Sigmoid colon (tissue), 7 donors: ENCODE results near the gene ZFP36L2. TPM values are rescaled to one million over a fixed set of nuclear protein-coding genes. Genes with fewer than 3 reads are reported as not detected.

Experiments
- DNase-seq: peaks from one replicate; pipeline ENCODE4 v3.0.0-alpha.2; 2019
- H3K27ac ChIP-seq, 4 donors: fragments of 200-600 bp; sonication (generic); one replicate each; pipeline ENCODE4 v1.5.1; 2016 to 2019; ENCODE audit warnings: mild to moderate bottlenecking in 1 of 4
- H3K27me3 ChIP-seq, 3 donors: fragments of 200-600 bp; sonication (generic); one replicate each; pipeline ENCODE4 v1.5.1; 2019; ENCODE audit warnings: mild to moderate bottlenecking in 1 of 3
- H3K36me3 ChIP-seq, 4 donors: fragments of 200-600 bp; sonication (generic); one replicate each; pipeline ENCODE4 v1.5.1; 2016 to 2019
- H3K4me1 ChIP-seq, 4 donors: fragments of 200-600 bp; sonication (generic); one replicate each; pipeline ENCODE4 v1.5.1; 2017 to 2019
- H3K4me3 ChIP-seq, 4 donors: fragments of 200-600 bp; sonication (generic); one replicate each; pipeline ENCODE4 v1.5.1; 2017 to 2019; ENCODE audit warnings: mild to moderate bottlenecking in 2 of 4, moderate library complexity in 1 of 4
- H3K9me3 ChIP-seq, 4 donors: fragments of 200-600 bp in 3 of 4; sonication (generic) in 3 of 4; one replicate each; pipeline versions ENCODE4 v1.5.1 to v1.6.1; 2013 to 2019
- EP300 ChIP-seq, 4 donors: sonication (generic); formaldehyde crosslinking; IDR thresholded peaks; one replicate each; pipeline ENCODE4 v1.6.1; 2017; ENCODE audit warnings: antibody characterized with exemption in 4 of 4
- POLR2A ChIP-seq, 2 donors: fragments of 450-650 bp; IDR thresholded peaks; one replicate each; pipeline ENCODE4 v1.6.1; 2016; ENCODE audit warnings: antibody characterized with exemption in 2 of 2, mild to moderate bottlenecking in 2 of 2, moderate library complexity in 2 of 2
- POLR2AphosphoS5 ChIP-seq, 4 donors: sonication (generic); formaldehyde crosslinking; IDR thresholded peaks; one replicate each; pipeline ENCODE4 v1.6.1; 2017; ENCODE audit warnings: antibody characterized with exemption in 4 of 4
- WGBS, 2 donors: extraction: QIAGEN DNeasy Blood & Tissue Kit; methylation state at CpG; one replicate each; pipeline ENCODE4 v1.1.7; 2013; 5-methylcytosine and 5-hydroxymethylcytosine counted together
- intact Hi-C: fragments of 100-400 bp; cut with DNase I; formaldehyde crosslinking; loops from one replicate; pipeline ENCODE4 v1.15.1; 2023
- polyA plus RNA-seq, 3 donors: library from polyadenylated mRNA; stranded (reverse); fragments of 200-250 nt; gene quantifications; one replicate each; pipeline ENCODE4 v1.2.3, GENCODE V29; 2013
- total RNA-seq, 4 donors: library from RNA; depleted of rRNA; stranded (reverse); fragments of >200 nt; gene quantifications; one replicate each; pipeline ENCODE4 v1.1.0, GENCODE V29; 2016
- TF ChIP-seq, protein P1 (sequence below), 4 experiments: fragments of 450-650 bp in 3 of 4; fragments of 200-600 bp in 1 of 4; IDR thresholded peaks; one replicate each; pipeline ENCODE4 v1.5.1; 2016 to 2019; ENCODE audit warnings: antibody characterized with exemption in 4 of 4, mild to moderate bottlenecking in 3 of 4, moderate library complexity in 2 of 4
- donor health status: healthy with polysubstance abuse.
- donor health status: Bipolar disorder and iron deficiency.
- donor health status: healthy.

Gene ZFP36L2
- total and polyA plus RNA-seq, 7 donors, result 59.8 to 120 (median 97.3) TPM

DNA sequence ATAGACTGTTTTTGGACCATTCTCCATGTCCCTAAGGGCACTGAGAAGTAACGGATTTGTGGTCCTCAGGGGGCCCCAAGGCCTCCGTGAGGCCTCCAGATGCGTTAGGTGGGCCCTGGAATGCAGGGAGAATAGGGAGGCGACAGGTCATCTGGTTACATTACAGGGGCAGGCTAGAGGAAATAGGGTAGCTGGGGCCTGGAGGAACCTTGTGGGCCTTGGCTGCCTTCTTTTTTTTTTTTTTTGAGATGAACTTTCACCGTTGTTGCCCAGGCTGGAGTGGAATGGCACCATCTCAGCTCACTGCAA lies 28.9 kb downstream of the ZFP36L2 start:
- no peaks in the 10 kb centered on the region for H3K36me3 ChIP-seq
- WGBS, 2 donors, result 82 to 91% methylated on average over 5 of the region's 5 CpGs
- H3K27me3 ChIP-seq, result no peaks in the 10 kb centered on the region
- no peak for TF ChIP-seq POLR2A (IDR thresholded peaks at IDR 0.05)
- TF ChIP-seq, protein P1, sequence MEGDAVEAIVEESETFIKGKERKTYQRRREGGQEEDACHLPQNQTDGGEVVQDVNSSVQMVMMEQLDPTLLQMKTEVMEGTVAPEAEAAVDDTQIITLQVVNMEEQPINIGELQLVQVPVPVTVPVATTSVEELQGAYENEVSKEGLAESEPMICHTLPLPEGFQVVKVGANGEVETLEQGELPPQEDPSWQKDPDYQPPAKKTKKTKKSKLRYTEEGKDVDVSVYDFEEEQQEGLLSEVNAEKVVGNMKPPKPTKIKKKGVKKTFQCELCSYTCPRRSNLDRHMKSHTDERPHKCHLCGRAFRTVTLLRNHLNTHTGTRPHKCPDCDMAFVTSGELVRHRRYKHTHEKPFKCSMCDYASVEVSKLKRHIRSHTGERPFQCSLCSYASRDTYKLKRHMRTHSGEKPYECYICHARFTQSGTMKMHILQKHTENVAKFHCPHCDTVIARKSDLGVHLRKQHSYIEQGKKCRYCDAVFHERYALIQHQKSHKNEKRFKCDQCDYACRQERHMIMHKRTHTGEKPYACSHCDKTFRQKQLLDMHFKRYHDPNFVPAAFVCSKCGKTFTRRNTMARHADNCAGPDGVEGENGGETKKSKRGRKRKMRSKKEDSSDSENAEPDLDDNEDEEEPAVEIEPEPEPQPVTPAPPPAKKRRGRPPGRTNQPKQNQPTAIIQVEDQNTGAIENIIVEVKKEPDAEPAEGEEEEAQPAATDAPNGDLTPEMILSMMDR (IDR thresholded peaks at IDR 0.05), result no peak
- no peak for TF ChIP-seq EP300 (IDR thresholded peaks at IDR 0.05)
- H3K4me3 ChIP-seq, result no peak overlapping the region
- no peaks in the 10 kb centered on the region for H3K4me1 ChIP-seq
- H3K9me3 ChIP-seq, result no peaks in the 10 kb centered on the region
- no peak overlapping the region for H3K27ac ChIP-seq
- no peak for DNase-seq
- intact Hi-C loops, result no loop called here

DNA sequence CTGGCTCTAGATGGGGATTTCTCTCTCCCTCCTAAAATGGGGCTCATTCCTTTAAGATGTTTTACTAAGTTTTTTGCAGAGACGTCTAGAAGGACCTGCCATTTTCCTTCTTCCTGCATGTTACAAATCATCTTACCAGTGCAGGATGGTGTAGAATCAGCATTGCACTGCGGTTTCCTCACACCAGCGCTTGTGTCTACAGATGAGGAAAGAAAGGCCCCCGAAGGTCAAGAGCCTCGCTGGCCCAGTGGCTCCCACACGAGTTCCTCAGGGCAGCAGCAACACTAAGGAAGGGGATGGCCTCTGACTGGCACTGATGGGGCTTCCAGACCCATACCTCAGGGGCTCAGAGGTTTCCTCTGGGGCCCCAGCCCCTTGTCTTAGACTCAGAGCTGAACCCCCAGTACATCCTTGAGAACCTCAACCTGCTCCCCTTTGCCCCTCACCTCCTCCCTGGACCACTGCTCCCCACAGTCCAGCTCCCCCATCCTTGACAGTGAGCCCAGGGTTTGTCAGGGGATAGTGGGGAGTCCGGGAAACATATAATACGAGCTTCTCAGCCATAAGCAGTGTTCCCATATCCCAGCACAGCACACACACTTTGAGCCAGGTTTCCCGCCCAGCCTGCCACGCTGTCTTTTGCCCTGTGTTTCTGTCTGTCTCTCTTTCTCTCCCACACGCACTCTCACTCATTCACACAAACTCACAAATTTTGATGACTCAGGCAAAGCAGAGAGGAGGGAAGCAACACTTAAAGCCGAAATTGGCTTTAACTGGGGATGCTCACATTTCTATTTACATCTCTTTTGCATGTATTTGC lies 29.4 kb downstream of the ZFP36L2 start:
- Histone ChIP-seq H3K4me1 (no peaks in the 10 kb centered on the region), H3K36me3 (no peaks in the 10 kb centered on the region), H3K4me3 (no peak overlapping the region), H3K27me3 (no peaks in the 10 kb centered on the region), H3K27ac (no peak overlapping the region), H3K9me3 (no peaks in the 10 kb centered on the region)
- TF ChIP-seq POLR2A (IDR thresholded peaks at IDR 0.05) (no peak), POLR2AphosphoS5 (IDR thresholded peaks at IDR 0.05) (no peak), EP300 (IDR thresholded peaks at IDR 0.05) (no peak)
- TF ChIP-seq, protein P1 (IDR thresholded peaks at IDR 0.05), result no peak
- intact Hi-C loops, result no loop called here
- DNase-seq, result no peak
- 64 to 83% methylated on average over 12 of the region's 12 CpGs for WGBS, 2 donors

DNA sequence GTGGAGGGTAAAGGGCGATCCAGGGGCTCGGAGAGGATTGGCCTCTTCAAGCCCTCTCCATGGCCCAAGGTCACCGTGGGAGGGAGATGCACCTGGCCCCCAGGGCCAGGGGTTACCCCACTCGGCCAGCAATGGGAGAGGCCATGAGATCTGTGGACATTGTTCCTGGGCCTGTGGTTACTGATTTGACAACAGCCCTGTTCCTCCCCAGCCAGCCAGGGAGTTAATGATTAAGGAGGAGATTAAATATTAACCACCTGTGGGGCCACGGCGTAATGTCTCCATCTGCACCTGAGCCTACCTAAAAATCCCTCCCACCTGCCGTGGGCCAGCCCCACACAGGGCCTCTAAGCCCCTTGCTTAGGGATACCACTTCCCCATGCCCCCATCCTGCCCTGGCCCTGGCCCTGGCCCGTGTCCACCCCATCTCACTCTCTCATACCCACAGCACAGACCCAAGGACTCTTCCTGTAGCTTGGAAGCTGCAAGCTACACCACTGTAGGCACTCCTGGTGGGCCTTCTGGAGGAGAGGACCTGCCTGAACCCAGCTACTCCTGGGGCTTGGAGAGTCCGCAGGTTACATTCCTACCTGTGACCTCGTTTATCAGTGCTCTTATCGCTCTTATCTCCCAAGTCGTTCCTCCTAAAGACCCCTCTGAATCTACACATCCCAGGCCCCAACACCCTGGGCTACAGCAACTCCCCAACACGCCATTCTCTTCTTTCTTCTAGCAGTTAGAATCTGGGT lies 32.1 kb downstream of the ZFP36L2 start:
- no peak overlapping the region for H3K27ac ChIP-seq
- intact Hi-C loops, result no loop called here

DNA sequence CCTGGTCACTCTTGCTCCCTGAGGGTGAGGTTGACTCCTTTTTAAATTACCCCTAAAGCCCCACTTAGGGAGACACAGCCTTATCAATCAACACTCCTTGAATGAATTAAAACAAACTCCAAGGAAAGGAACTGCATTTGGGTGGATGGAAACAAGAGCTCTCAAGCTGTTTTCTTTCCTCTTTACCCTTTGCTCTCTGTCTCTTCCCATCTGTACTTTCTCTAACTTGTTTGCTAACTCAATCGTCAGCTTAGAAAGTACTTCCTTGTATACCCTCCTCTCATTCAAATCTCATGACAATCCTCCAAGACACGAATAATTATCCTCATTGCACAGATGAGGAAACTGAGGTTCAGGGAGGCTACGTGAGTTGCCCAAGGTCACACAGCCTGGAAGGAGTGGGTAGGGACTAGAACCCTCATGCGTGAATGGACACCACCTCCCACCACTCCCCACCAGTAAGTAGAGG lies 32.7 kb downstream of the ZFP36L2 start:
- intact Hi-C loops, result no loop called here

More for the DNA sequence above, 32.1 kb downstream of the ZFP36L2 start:
- Histone ChIP-seq H3K4me1 (no peaks in the 10 kb centered on the region), H3K4me3 (no peak overlapping the region), H3K9me3 (no peaks in the 10 kb centered on the region), H3K27me3 (no peaks in the 10 kb centered on the region), H3K36me3 (no peaks in the 10 kb centered on the region)
- TF ChIP-seq EP300 (IDR thresholded peaks at IDR 0.05), result no peak
- TF ChIP-seq POLR2AphosphoS5 (IDR thresholded peaks at IDR 0.05), result no peak
- TF ChIP-seq, protein P1 (IDR thresholded peaks at IDR 0.05), result no peak
- TF ChIP-seq POLR2A (IDR thresholded peaks at IDR 0.05), result no peak
- WGBS, 2 donors, result 15 to 56% methylated on average over 13 of the region's 13 CpGs
- DNase-seq, result no peak

More for the DNA sequence above, 32.7 kb downstream of the ZFP36L2 start:
- DNase-seq, result no peak
- H3K36me3 ChIP-seq, result no peaks in the 10 kb centered on the region
- H3K27ac ChIP-seq, result no peak overlapping the region
- no peaks in the 10 kb centered on the region for H3K4me1 ChIP-seq
- 13 to 48% methylated on average over 4 of the region's 4 CpGs for WGBS, 2 donors
- H3K27me3 ChIP-seq, result no peaks in the 10 kb centered on the region
- H3K9me3 ChIP-seq, result no peaks in the 10 kb centered on the region
- H3K4me3 ChIP-seq, result no peak overlapping the region
- TF ChIP-seq, protein P1 (IDR thresholded peaks at IDR 0.05), result no peak
- TF ChIP-seq POLR2AphosphoS5 (IDR thresholded peaks at IDR 0.05), result no peak
- TF ChIP-seq POLR2A (IDR thresholded peaks at IDR 0.05), result no peak
- TF ChIP-seq EP300 (IDR thresholded peaks at IDR 0.05), result no peak
